GM12801 (cell line): Measurements from ENCODE around the gene TEKT2.

ENCODE experiments used
- TF ChIP-seq, protein P1 (sequence below): IDR thresholded peaks from one replicate; pipeline ENCODE4 v1.5.1; 2011; ENCODE audit warnings: control low read depth; ENCODE audit not compliant: insufficient read length; ENCODE audit errors: extremely low read depth

TEKT2 gene

GRCh38 chr1:36133484-36133883, 49.6 kb downstream of the TEKT2 start:
- TF ChIP-seq, protein P1, sequence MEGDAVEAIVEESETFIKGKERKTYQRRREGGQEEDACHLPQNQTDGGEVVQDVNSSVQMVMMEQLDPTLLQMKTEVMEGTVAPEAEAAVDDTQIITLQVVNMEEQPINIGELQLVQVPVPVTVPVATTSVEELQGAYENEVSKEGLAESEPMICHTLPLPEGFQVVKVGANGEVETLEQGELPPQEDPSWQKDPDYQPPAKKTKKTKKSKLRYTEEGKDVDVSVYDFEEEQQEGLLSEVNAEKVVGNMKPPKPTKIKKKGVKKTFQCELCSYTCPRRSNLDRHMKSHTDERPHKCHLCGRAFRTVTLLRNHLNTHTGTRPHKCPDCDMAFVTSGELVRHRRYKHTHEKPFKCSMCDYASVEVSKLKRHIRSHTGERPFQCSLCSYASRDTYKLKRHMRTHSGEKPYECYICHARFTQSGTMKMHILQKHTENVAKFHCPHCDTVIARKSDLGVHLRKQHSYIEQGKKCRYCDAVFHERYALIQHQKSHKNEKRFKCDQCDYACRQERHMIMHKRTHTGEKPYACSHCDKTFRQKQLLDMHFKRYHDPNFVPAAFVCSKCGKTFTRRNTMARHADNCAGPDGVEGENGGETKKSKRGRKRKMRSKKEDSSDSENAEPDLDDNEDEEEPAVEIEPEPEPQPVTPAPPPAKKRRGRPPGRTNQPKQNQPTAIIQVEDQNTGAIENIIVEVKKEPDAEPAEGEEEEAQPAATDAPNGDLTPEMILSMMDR = no peak

GRCh38 chr1:36134031-36134430, 50.1 kb downstream of the TEKT2 start:
- TF ChIP-seq, protein P1 = no peak

GRCh38 chr1:36134505-36135329, 50.8 kb downstream of the TEKT2 start:
- TF ChIP-seq, protein P1 = no peak

- TF ChIP-seq, protein P1 = no peak
These were observed 51.4 kb downstream of the TEKT2 start for GRCh38 chr1:36135330-36135667.

DNA sequence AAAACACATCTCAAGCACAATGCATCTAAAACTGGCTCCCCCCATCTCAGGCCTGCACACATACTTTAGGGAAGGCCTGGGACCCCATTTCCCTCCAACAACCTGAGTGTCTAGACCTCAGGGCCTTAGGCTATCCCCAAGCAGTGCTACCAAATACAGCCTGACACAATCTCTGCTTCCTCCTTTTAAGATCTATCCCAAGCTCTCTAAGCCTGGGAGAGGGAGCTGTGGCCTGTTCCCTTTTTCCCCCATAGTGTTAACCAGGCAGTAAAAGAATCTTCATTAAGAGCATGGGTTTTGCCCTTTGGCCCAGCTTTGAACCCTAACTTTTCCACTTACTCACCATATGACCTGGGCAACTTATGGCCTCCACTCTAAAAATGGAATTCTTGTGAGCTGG, 51.9 kb downstream of the TEKT2 start:
- TF ChIP-seq, protein P1 = no peak

DNA sequence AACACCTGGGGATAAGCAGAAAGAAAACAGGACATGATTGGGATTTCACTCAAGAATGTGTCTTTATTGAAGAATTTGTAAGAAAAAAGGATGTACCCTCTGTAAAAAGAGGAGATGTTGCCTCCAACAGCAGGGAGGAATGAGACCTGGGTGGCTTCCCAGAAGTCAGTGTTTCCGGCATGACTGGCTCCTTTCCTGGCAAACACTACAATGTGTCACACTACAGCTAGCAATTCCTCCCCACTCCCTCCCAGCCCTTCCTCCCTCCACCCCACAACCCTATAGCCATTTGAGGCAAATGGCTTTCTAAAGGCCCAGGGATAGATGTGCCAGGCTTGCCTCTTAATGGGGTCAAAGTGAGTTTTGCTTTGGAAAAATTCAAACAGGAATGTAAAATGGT, 52.6 kb downstream of the TEKT2 start:
- TF ChIP-seq, protein P1 = no peak

- TF ChIP-seq, protein P1 = no peak
These were observed 53.3 kb downstream of the TEKT2 start for GRCh38 chr1:36137226-36137625.
